WTC11 (cell line): ENCODE data around the gene ORAI2. TPM values are rescaled to one million over a fixed set of nuclear protein-coding genes. Genes with fewer than 3 reads are reported as not detected.

ENCODE experiments used
- ATAC-seq: fragments of 200-7000 bp; cut with Tn5 transposase; 2 replicates; pipeline ENCODE4 v1.10.0; 2021; ENCODE audit warnings: mild to moderate bottlenecking, moderate library complexity
- CTCF ChIA-PET: fragments of 300-600 bp; sonication (Branson Sonifier 250); formaldehyde crosslinking; loops from one replicate; lab custom pipeline; 2021; ENCODE audit warnings: antibody characterized with exemption; lab: Charles Lee
- POLR2A ChIA-PET: fragments of 350-600 bp; sonication (Branson Sonifier 250); formaldehyde crosslinking; loops from one replicate; lab custom pipeline; 2021; ENCODE audit warnings: antibody characterized with exemption; lab: Charles Lee
- DNase-seq: peaks from one replicate; pipeline ENCODE4 v3.0.0; 2021; ENCODE audit warnings: low spot score
- H3K27ac Mint-ChIP-seq: 2 replicates; pipeline ENCODE4 v1.8.0; 2021; ENCODE audit warnings: mixed read lengths
- H3K27me3 Mint-ChIP-seq: 2 replicates; pipeline ENCODE4 v1.8.0; 2021; ENCODE audit warnings: low read depth, mild to moderate bottlenecking, moderate library complexity, mixed read lengths
- H3K36me3 Mint-ChIP-seq: 2 replicates; pipeline ENCODE4 v1.8.0; 2021; ENCODE audit warnings: mixed read lengths
- H3K4me1 Mint-ChIP-seq: 2 replicates; pipeline ENCODE4 v1.8.0; 2022; ENCODE audit warnings: mixed read lengths
- H3K4me3 Mint-ChIP-seq: 2 replicates; pipeline ENCODE4 v1.8.0; 2021; ENCODE audit warnings: mild to moderate bottlenecking, moderate library complexity, mixed read lengths
- H3K9me3 Mint-ChIP-seq: 2 replicates; pipeline ENCODE4 v1.8.0; 2021; ENCODE audit warnings: mixed read lengths
- CBFB ChIP-seq: sonication (generic); formaldehyde crosslinking; IDR thresholded peaks from 2 replicates; pipeline ENCODE4 v1.8.1; 2022; ENCODE audit warnings: mild to moderate bottlenecking, low read depth, missing genetic modification reagents
- CREB1 ChIP-seq: sonication (generic); formaldehyde crosslinking; IDR thresholded peaks from 2 replicates; pipeline ENCODE4 v1.8.0; 2023; ENCODE audit warnings: mild to moderate bottlenecking, missing genetic modification reagents
- ETV6 ChIP-seq: sonication (generic); formaldehyde crosslinking; IDR thresholded peaks from 2 replicates; pipeline ENCODE4 v1.8.1; 2022; ENCODE audit warnings: mild to moderate bottlenecking, missing genetic modification reagents
- FOXP1 ChIP-seq: sonication (generic); formaldehyde crosslinking; IDR thresholded peaks from 2 replicates; pipeline ENCODE4 v1.8.0; 2022; ENCODE audit warnings: missing genetic modification reagents, mild to moderate bottlenecking, moderate library complexity, borderline replicate concordance
- HMGA2 ChIP-seq: fragments of 250-450 bp; sonication (Bioruptor Pico); IDR thresholded peaks from 2 replicates; pipeline ENCODE4 v1.4.0; 2021; ENCODE audit warnings: mild to moderate bottlenecking, moderate library complexity
- NFATC4 ChIP-seq: fragments of 250-450 bp; sonication (Bioruptor Pico); IDR thresholded peaks from 2 replicates; pipeline ENCODE4 v1.9.0; 2021; ENCODE audit warnings: mild to moderate bottlenecking
- NFE2L1 ChIP-seq: sonication (generic); formaldehyde crosslinking; IDR thresholded peaks from 2 replicates; pipeline ENCODE4 v1.8.1; 2023; ENCODE audit warnings: missing genetic modification reagents
- SMAD4 ChIP-seq: sonication (generic); formaldehyde crosslinking; IDR thresholded peaks from 2 replicates; pipeline ENCODE4 v1.8.0; 2022; ENCODE audit warnings: mild to moderate bottlenecking, missing genetic modification reagents
- SP1 ChIP-seq: sonication (generic); formaldehyde crosslinking; conservative IDR thresholded peaks from 2 replicates; pipeline ENCODE4 v1.8.1; 2022; ENCODE audit warnings: missing genetic modification reagents
- TP53 ChIP-seq: sonication (generic); formaldehyde crosslinking; IDR thresholded peaks from 2 replicates; pipeline ENCODE4 v1.8.1; 2023; ENCODE audit warnings: mild to moderate bottlenecking, missing genetic modification reagents
- ZBTB43 ChIP-seq: sonication (generic); formaldehyde crosslinking; IDR thresholded peaks from 2 replicates; pipeline ENCODE4 v1.8.1; 2023; ENCODE audit warnings: mild to moderate bottlenecking, missing genetic modification reagents
- ZNF121 ChIP-seq: sonication (generic); formaldehyde crosslinking; IDR thresholded peaks from 2 replicates; pipeline ENCODE4 v1.8.0; 2023; ENCODE audit warnings: missing genetic modification reagents
- ZNF138 ChIP-seq: sonication (generic); formaldehyde crosslinking; conservative IDR thresholded peaks from 2 replicates; pipeline ENCODE4 v1.8.1; 2022; ENCODE audit warnings: mild to moderate bottlenecking, moderate library complexity, missing genetic modification reagents
- ZNF232 ChIP-seq: sonication (generic); formaldehyde crosslinking; IDR thresholded peaks from 2 replicates; pipeline ENCODE4 v1.8.0; 2022; ENCODE audit warnings: mild to moderate bottlenecking, missing genetic modification reagents
- ZNF317 ChIP-seq: sonication (generic); formaldehyde crosslinking; IDR thresholded peaks from 2 replicates; pipeline ENCODE4 v1.8.1; 2023; ENCODE audit warnings: low read depth, mild to moderate bottlenecking, moderate library complexity, missing genetic modification reagents, borderline replicate concordance
- ZNF416 ChIP-seq: fragments of 250-450 bp; sonication (Bioruptor Pico); IDR thresholded peaks from 2 replicates; pipeline ENCODE4 v1.9.0; 2021; ENCODE audit warnings: mild to moderate bottlenecking, inconsistent platforms
- total RNA-seq: library from RNA; stranded (reverse); gene quantifications from 3 replicates; pipeline ENCODE4 v1.2.3, GENCODE V29; 2021
- TF ChIP-seq, protein P1 (sequence below): sonication (generic); formaldehyde crosslinking; IDR thresholded peaks from 2 replicates; pipeline ENCODE4 v1.8.1; 2022; ENCODE audit warnings: missing genetic modification reagents, borderline replicate concordance
- TF ChIP-seq, protein P2 (sequence below): fragments of 250-450 bp; sonication (Bioruptor Pico); IDR thresholded peaks from 2 replicates; pipeline ENCODE4 v1.9.0; 2021; ENCODE audit warnings: moderate library complexity, mild to moderate bottlenecking, inconsistent platforms, borderline replicate concordance
- TF ChIP-seq, protein P3 (sequence below): sonication (generic); formaldehyde crosslinking; IDR thresholded peaks from 2 replicates; pipeline ENCODE4 v1.8.1; 2022; ENCODE audit warnings: low read depth, mild to moderate bottlenecking, moderate library complexity, missing genetic modification reagents, borderline replicate concordance
- TF ChIP-seq, protein P4 (sequence below): sonication (generic); formaldehyde crosslinking; IDR thresholded peaks from 2 replicates; pipeline ENCODE4 v1.8.1; 2023; ENCODE audit warnings: mild to moderate bottlenecking, moderate library complexity, missing genetic modification reagents

The ORAI2 gene
- total RNA-seq, 1 experiment from 2014 or later = 22.2 TPM

- peak; percentile 38 for DNase-seq
- Mint-ChIP-seq H3K36me3 (peaks cover 11% of the 10 kb centered on the region), H3K27me3 (no peaks in the 10 kb centered on the region), H3K27ac (peak overlapping the region; percentile 60; the same call in 1 of the 2 replicates), H3K4me3 (no peak overlapping the region), H3K9me3 (no peaks in the 10 kb centered on the region), H3K4me1 (peaks cover 14% of the 10 kb centered on the region)
- ATAC-seq = peak; percentile 51
- POLR2A ChIA-PET = no interaction called here
- TF ChIP-seq SMAD4 (no peak), ZNF121 (peak; percentile 82)
- CTCF ChIA-PET = interaction anchor here (1.0 to 1.8 kb wide), 3 partner anchors 24 to 36 kb away, joined by 3 to 8 read pairs (median 4); partner anchors contain the start of genes ALKBH4 and LRWD1
These were observed 6.8 kb downstream of the ORAI2 start for GRCh38 chr7:102439963-102440795.

- ChIA-PET POLR2A (no interaction called here), CTCF (no interaction called here)
- H3K36me3 Mint-ChIP-seq = peaks cover 9% of the 10 kb centered on the region
- ATAC-seq (no peak), DNase-seq (no peak)
- no peak for TF ChIP-seq FOXP1 (CRISPR knock-in tag)
- TF ChIP-seq TP53 (CRISPR knock-in tag) = no peak
- TF ChIP-seq NFE2L1 = no peak
- TF ChIP-seq ETV6 (CRISPR knock-in tag) = no peak
- TF ChIP-seq ZNF317 (CRISPR knock-in tag) = no peak
- H3K27ac Mint-ChIP-seq = peak overlapping the region; percentile 76
- no peaks in the 10 kb centered on the region for H3K27me3 Mint-ChIP-seq
- peaks cover 10% of the 10 kb centered on the region for H3K4me1 Mint-ChIP-seq
- no peak overlapping the region for H3K4me3 Mint-ChIP-seq
- H3K9me3 Mint-ChIP-seq = no peaks in the 10 kb centered on the region
These were observed 11.7 kb downstream of the ORAI2 start for GRCh38 chr7:102444961-102445673.

GRCh38 chr7:102445674-102446071, 12.3 kb downstream of the ORAI2 start:
- Mint-ChIP-seq H3K9me3 (no peaks in the 10 kb centered on the region), H3K4me1 (peaks cover 10% of the 10 kb centered on the region), H3K36me3 (peaks cover 9% of the 10 kb centered on the region), H3K4me3 (no peak overlapping the region), H3K27ac (0 out of 2 replicates have a peak overlapping the region, but pooled peaks have one; percentile 42)
- no peak for DNase-seq
- ChIA-PET POLR2A (no interaction called here), CTCF (no interaction called here)
- TF ChIP-seq, protein P1, sequence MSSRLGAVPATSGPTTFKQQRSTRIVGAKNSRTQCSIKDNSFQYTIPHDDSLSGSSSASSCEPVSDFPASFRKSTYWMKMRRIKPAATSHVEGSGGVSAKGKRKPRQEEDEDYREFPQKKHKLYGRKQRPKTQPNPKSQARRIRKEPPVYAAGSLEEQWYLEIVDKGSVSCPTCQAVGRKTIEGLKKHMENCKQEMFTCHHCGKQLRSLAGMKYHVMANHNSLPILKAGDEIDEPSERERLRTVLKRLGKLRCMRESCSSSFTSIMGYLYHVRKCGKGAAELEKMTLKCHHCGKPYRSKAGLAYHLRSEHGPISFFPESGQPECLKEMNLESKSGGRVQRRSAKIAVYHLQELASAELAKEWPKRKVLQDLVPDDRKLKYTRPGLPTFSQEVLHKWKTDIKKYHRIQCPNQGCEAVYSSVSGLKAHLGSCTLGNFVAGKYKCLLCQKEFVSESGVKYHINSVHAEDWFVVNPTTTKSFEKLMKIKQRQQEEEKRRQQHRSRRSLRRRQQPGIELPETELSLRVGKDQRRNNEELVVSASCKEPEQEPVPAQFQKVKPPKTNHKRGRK (CRISPR knock-in tag) = 0 out of 2 replicates have a peak, but pooled peaks have one; percentile 31
- no peak for TF ChIP-seq HMGA2 (CRISPR knock-in tag)
- TF ChIP-seq, all 79 proteins: peak for 1
- ATAC-seq = no peak
- H3K27me3 Mint-ChIP-seq = no peaks in the 10 kb centered on the region

- no peak overlapping the region for H3K27ac Mint-ChIP-seq
- H3K36me3 Mint-ChIP-seq = peaks cover 9% of the 10 kb centered on the region
- ATAC-seq = no peak
- TF ChIP-seq, protein P2, sequence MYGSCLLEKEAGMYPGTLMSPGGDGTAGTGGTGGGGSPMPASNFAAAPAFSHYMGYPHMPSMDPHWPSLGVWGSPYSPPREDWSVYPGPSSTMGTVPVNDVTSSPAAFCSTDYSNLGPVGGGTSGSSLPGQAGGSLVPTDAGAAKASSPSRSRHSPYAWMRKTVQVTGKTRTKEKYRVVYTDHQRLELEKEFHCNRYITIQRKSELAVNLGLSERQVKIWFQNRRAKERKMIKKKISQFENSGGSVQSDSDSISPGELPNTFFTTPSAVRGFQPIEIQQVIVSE (CRISPR knock-in tag) = no peak
- TF ChIP-seq ZBTB43 (CRISPR knock-in tag) (no peak), SP1 (CRISPR knock-in tag) (no peak), CBFB (CRISPR knock-in tag) (no peak), NFATC4 (CRISPR knock-in tag) (no peak), ZNF317 (CRISPR knock-in tag) (no peak), ZNF232 (CRISPR knock-in tag) (no peak), HMGA2 (CRISPR knock-in tag) (no peak), CREB1 (CRISPR knock-in tag) (no peak), ZNF138 (no peak), ZNF416 (CRISPR knock-in tag) (no peak)
- TF ChIP-seq, protein P3, sequence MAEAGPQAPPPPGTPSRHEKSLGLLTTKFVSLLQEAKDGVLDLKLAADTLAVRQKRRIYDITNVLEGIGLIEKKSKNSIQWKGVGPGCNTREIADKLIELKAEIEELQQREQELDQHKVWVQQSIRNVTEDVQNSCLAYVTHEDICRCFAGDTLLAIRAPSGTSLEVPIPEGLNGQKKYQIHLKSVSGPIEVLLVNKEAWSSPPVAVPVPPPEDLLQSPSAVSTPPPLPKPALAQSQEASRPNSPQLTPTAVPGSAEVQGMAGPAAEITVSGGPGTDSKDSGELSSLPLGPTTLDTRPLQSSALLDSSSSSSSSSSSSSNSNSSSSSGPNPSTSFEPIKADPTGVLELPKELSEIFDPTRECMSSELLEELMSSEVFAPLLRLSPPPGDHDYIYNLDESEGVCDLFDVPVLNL (CRISPR knock-in tag) = no peak
- TF ChIP-seq, protein P4, sequence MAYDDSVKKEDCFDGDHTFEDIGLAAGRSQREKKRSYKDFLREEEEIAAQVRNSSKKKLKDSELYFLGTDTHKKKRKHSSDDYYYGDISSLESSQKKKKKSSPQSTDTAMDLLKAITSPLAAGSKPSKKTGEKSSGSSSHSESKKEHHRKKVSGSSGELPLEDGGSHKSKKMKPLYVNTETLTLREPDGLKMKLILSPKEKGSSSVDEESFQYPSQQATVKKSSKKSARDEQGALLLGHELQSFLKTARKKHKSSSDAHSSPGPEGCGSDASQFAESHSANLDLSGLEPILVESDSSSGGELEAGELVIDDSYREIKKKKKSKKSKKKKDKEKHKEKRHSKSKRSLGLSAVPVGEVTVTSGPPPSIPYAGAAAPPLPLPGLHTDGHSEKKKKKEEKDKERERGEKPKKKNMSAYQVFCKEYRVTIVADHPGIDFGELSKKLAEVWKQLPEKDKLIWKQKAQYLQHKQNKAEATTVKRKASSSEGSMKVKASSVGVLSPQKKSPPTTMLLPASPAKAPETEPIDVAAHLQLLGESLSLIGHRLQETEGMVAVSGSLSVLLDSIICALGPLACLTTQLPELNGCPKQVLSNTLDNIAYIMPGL (CRISPR knock-in tag) = no peak
These were observed 13.2 kb downstream of the ORAI2 start for GRCh38 chr7:102446387-102447156.

More at GRCh38 chr7:102446387-102447156, 13.2 kb downstream of the ORAI2 start:
- Mint-ChIP-seq H3K4me3 (no peak overlapping the region), H3K9me3 (no peaks in the 10 kb centered on the region), H3K27me3 (no peaks in the 10 kb centered on the region), H3K4me1 (peaks cover 14% of the 10 kb centered on the region)
- DNase-seq = no peak
- ChIA-PET POLR2A (no interaction called here), CTCF (no interaction called here)
